Subcutaneous adipose tissue (tissue), 4 donors: ENCODE data around the gene HLCS. TPM values are rescaled to one million over a fixed set of nuclear protein-coding genes. Genes with fewer than 3 reads are reported as not detected.

Experiments used
- total RNA-seq, 4 donors: library from RNA; depleted of rRNA; stranded (reverse); fragments of >200 nt; gene quantifications; one replicate each; pipeline ENCODE4 v1.1.0, GENCODE V29; 2016
- TF ChIP-seq, protein P1 (sequence below): fragments of 450-650 bp; IDR thresholded peaks from one replicate; pipeline ENCODE4 v1.5.1; 2016; ENCODE audit warnings: low read depth, mild to moderate bottlenecking, control low read depth, antibody characterized with exemption, moderate library complexity

HLCS gene
- total RNA-seq, 4 donors from 2014 or later: 14.6 to 30.3 (median 23.7) TPM

DNA sequence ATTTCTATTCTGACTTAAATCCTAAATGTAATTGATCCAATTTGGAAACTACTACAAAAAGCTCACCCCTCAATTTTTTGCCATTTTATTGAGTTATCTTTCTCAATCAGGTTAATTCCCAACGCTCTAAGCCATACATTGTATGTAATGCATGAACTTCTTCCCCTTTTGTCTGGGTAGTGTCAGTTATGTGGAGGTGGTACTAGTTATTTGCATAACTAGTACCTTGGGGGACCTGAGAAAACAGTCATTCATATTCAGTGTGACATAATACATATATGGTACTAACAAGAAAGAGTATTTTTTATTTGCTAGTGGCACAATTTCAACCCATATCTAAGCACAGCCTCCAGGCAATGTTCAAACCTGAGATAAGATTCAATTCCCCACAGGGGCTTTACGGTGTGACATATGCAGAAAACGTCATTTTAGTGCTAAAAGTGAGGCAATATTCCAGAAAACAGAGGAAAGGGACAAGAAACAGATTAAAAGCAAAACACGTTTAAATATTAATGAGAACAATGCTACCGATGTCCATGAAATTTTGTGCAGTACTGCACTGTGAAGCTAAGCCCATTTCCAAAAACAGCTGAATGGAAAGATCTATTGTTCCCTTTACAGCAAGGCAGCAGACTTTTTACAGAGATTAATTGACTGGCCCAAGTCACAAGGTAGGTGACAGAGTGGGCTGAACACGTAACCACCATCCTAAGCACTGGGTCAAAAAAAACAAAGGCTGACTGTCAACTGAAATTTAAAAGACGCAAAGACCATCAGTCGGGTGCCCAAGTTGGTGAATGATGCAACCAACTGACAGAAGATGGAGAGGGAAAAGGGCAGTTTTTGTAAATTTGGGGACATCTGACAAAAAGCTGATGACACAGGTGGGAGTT is 1.4 kb downstream of the HLCS start:
- TF ChIP-seq, protein P1, sequence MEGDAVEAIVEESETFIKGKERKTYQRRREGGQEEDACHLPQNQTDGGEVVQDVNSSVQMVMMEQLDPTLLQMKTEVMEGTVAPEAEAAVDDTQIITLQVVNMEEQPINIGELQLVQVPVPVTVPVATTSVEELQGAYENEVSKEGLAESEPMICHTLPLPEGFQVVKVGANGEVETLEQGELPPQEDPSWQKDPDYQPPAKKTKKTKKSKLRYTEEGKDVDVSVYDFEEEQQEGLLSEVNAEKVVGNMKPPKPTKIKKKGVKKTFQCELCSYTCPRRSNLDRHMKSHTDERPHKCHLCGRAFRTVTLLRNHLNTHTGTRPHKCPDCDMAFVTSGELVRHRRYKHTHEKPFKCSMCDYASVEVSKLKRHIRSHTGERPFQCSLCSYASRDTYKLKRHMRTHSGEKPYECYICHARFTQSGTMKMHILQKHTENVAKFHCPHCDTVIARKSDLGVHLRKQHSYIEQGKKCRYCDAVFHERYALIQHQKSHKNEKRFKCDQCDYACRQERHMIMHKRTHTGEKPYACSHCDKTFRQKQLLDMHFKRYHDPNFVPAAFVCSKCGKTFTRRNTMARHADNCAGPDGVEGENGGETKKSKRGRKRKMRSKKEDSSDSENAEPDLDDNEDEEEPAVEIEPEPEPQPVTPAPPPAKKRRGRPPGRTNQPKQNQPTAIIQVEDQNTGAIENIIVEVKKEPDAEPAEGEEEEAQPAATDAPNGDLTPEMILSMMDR: no peak

DNA sequence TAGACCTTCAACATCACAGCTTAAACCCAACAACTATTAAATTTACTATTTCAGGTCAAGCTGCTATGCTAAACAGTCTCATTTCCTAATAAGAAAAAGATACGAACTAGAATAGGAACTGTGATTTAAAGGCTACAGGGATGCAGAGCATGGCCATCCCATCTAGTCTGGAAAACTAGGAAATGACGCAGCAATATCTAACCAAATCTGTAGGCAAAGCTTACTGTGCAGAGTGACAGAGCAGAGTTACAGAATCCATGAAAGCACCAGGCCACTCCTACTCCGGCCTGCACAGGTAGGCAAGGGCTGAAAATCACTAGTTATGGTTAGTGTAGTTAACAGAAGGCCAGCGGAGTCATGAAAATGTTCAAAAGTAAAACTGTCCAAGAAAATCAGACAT is 2.1 kb downstream of the HLCS start:
- TF ChIP-seq, protein P1: no peak

DNA sequence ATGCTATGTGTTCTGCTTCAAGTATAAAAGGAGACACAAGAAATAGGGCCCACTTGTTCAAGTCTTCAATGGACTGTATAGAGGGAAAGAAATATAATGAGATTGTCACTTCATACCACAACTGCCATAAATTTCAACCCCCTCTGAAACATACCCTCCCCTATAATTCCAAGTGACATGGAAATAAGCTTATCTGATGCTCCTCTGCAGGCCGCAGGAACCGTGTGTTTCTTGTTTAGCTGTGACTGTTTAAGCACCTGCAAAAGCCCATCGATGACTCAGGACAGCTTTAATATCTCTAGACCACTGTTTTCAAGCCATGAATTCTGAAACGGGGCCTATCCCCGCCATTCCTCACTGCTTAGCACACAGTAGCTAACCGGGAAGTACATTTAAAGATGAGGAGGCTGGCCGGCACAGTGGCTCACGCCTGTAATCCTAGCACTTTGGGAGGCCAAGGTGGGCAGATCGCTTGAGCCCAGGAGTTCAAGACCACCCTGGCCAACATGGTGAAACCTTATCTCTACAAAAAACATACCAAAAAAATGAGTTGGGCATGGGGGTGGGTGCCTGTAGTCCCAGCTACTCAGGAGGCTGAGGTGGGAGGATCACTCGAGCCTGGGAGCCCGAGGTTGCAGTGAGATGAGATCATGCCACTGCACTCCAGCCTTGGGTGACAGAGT is 4.2 kb downstream of the HLCS start:
- TF ChIP-seq, protein P1: no peak

DNA sequence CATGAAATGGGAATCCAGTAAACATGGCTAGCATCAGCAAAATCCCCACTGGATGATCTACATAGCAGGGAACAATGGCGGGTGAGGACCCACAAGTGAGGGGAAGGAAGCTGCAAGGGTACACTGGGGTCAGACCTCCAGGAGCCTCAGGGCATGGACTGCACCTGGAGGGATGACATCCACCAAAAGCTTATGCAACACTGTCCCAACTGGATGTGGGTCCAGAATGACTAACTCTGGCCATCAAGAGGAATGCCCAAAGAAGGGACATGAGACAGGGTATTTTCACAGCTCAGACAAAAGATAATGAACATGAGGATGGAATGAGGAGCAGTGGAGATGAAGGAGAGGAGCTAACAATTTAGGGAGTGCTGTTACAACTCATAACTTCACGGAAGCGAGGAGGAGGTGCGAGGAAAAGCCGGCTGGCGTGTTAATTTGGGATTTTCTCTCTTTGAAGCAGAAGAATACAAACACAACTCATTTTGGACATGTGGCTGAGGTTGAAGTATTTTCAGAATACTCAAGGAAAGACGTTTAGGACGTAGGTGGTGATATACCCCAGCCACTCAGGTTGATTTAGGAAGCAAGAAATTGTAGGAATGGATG is 5.7 kb downstream of the HLCS start:
- TF ChIP-seq, protein P1: no peak

DNA sequence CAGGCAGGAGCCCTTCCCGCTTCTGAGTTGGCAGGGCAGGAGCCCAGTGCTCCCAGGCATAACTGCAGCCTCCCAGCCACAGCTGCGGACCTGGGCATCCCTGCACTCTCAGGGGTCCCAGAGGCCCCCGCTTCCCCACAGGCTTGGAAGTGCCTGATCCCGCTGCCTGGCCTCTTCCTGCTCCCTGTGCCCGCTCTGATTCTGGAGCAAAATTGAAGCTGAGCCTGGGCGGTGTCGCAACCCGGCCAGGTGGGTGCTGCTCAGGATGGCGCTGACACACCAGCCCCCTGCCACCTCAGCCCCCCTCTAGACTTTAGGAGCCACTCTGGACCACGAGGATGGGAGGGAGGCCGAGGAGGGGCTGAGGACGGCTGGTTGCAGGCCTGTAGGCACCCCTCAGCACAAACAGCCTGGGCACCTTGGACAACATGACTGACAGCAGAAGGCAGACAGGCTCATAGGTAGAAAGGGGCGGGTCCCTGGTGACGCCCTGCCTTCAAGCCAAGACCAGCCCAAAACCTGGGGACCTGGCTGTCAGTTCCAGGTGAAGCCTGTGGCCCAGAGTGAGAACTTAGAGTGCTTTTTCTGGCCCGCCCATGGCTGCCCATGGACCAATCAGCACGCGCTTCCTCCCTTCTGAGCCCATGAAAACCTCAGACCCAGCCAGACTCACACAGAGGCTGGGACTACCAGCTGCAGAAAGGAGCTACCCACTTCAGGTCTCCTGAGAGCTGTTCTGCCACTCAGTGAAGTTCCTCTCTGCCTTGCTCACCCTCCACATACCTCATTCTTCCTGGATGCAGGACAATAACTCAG is 7.2 kb downstream of the HLCS start:
- TF ChIP-seq, protein P1: no peak

DNA sequence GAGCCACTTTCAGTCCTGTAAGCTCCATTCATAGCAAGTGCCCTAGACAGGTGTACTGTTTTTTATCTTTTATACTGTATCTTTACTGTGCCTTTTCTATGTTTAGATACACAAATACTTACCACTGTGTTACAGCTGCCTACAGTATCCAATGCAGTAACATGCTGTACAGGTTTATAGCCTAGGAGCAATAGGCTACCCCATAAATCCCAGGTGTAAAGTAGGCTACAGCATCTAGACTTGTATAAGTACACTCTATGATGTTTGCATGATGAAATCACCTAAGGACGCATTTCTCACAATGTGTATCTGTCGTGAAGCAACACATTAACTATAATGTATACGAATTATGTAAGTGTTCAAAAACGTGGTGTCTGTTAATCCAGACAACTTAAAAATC is 10.7 kb downstream of the HLCS start:
- TF ChIP-seq, protein P1: no peak
